ENCODE results near the gene BCLAF1.
A peak's percentile ranks its signal among the peaks of the same experiment; 100 is the strongest.
"Not testable (repeated sequence)": the region's sequence is repeated elsewhere in the genome, so short reads cannot be mapped to it uniquely, and the experiment has no call there.

Gene BCLAF1

DNA sequence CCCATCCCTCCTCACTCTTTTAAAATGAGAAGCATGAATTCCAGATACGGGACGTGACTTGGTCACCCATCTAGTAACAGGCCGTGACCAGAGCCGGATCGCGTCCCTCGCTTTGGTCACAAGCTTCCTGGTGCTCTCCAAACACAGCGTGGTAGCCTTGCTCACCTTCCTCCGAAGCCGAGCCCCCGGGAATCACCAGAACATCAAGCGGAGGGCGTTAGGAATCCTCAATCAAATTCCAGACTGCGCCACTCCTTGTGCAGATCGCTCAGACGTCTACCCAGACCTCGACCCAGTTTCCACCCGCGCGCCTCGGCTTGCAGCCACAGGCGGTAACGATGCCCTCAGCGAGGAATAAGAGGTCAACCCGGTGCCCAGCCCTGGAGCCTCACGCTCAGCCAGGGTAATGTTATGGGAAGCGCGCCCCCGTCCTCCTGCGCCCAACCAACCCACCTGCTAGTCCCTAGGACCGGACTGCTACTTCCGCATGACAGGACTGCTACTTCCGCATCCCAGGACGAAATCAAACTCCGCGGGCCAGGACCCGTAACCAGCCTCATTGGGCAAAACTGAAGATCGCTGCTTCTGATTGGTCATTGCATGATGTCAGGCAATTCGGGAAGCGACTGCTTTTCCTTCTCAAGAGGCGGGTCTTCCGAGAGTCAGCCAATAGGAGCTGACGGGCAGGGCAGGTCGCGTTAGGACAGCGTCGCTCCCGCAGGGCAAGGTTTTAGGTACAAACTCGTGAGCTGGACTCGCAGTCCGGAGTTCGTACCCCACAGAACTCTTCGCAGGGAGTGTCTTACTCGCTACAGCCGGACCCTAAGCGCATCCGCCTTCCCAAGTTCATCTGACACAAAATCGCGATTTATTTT, 39.6 kb downstream of the BCLAF1 start, which contains the start of gene MTFR2:
Gene MTFR2 (minus strand): TSS at position 501 of the 875 bp plus-strand sequence. CDS start 1,212 bp downstream, outside the sequence.
- DNase-seq (ENCODE audit: low spot score): peak; percentile 92

DNA sequence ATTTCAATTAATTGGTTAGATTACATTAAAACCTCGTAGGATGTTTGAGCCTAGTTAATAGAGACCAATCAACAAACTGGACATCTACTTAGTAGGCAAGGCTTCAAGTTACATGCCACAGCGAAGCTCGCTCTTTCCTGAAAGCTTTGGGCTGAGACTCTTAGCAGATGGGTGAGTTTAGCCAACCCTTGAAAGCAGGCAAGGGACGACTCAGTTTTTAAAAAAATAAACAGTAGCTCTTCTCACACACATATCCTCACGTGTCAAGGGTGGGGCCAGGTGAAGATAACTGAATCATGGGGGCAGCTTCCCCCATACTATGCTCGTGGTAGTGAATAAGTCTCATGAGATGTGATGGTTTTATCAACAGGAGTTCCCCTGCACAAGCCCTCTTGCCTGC, 40.3 kb downstream of the BCLAF1 start:
- DNase-seq (ENCODE audit: low spot score): no peak

DNA sequence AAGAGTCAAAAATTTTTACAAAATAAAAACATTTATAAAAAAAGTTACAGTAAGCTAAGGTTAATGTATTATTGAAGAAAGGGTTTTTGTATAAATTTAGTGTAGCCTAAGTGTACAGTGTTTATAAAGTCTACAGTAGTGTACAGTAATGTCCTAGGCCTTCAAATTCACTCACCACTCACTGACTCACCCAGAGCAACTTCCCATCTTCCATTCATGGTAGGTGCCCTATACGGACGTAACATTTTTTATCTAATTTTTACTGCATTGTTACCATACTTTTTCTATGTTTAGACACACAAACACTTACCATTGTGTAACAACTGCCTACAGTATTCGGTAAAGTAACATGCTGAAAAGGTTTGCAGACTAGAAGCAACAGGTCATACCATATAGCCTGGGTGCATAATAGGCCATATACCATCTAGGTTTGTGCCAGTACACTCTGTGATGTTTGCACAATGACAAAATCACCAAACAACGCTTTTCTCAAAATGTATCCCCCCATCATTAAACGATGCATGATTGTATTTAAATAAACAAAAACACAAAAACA, 45.5 kb downstream of the BCLAF1 start:
- DNase-seq (ENCODE audit: low spot score): no peak

DNA sequence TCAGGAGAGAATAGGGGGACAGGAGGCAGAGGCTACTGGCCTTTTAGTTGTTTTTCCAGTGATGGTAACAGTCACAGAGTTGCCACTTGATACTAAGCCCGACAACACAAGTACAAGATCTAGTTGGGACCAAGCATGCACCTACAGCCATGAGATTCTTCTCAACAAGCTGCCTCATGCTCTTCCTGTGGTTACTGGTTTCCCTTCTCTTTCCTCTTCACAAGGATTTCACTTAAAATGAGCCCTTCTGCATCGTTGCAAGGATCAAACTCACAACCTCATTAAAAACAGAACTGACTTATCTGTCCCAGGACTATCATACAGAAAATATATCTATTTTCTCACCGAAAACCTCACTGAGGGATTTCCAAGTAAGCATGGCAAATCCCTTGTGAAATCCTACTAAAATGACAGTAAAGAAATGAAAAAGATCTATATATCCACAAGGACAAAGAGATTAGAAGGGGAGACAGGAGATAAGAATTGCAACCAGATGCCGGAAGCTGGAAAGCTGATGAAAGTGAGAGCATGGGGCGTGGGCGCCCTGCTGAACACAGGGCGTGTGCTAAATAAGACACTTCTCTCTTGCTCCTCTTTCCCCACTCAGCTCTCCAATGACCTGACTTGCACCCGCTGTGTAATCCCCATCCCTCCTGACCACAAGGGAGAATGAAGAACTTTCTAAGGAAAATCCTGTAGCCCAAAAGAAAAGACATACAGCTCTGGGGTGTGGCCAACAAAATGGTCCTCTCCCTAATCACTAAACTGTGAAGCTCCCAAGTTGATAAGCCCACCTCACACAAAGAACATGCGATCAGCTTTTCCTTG, 53.0 kb downstream of the BCLAF1 start:
- DNase-seq (ENCODE audit: low spot score): no peak

DNA sequence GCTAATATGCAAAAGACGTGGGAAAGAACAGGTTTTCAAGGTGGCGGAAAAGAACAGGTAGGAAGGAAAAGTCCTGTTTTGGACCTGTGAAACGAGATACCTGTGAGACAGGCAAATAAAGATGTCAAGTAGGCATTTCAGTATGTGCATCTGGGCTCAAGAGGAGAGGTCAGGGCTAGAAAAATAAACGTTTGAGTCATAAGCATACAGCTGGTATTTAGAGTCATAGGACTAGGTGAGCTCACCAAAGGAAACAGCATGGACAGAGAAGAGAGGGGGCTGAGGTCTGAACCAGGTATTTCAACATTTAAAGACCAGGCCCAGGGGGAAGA, 54.4 kb downstream of the BCLAF1 start:
- no peak for DNase-seq (ENCODE audit: low spot score)

DNA sequence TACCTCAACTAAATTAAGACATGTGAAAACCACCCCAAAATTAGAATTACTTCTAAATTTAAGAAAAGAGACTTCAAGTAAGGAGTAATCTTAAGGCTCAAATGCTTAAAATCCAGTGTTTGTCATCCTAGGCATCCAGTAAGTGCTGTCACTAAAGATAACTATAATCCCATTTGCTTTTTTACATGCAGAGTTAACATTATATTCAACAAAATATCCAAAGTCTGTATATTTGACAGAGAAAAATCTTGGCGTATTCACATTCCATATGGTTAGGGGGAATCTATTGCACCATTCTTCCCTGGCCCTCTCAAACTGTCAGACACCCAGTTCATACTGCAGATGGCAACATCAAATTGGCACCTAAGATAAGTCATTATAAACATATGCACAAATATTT, 56.9 kb downstream of the BCLAF1 start:
- DNase-seq (ENCODE audit: low spot score): no peak

DNA sequence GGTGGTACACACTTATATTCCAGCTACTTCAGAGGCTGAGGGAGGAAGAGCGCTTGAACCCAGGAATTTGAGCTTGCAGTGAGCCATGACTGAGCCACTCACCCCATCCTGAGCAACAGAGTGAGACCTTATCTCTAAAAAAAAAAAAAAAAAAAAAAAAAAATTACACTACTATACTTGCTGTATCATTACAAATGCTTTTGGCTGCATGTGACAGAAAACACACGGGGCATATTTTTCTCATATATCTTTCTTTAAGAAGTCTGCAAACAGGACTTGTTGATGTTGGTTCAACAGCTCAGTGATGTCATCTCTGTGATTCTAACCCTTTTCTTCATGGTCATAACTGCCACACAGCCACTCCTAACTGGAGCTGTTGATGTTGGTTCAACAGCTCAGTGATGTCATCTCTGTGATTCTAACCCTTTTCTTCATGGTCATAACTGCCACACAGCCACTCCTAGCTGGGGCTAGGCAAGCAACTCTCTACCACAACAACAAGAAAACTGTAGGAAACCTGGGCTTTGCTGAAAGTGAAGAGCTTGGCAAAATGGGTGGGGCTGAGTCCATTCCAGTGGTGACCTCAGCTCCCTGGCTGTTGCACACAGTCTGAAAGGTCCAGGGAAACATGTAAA, 59.3 kb downstream of the BCLAF1 start:
- no peak for DNase-seq (ENCODE audit: low spot score)

DNA sequence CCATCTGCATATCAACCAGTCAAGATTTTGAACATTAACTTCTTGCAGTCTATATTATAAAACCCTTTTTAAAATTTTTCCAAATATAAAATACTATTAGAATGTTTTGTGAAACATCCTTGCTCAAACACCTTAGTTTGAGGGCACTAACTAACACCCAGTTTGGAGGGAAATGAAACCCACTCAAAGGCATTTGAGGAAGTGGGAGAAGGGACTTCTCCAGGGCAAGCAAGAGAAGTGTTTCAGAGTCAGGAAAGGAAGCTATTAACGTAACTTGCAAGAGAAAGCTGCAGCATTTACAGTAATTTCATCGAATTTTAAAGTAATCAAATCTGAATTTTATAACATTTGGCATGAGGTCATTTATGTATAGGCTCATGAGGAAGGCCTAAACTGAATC, 60.8 kb downstream of the BCLAF1 start:
- no peak for DNase-seq (ENCODE audit: low spot score)

DNA sequence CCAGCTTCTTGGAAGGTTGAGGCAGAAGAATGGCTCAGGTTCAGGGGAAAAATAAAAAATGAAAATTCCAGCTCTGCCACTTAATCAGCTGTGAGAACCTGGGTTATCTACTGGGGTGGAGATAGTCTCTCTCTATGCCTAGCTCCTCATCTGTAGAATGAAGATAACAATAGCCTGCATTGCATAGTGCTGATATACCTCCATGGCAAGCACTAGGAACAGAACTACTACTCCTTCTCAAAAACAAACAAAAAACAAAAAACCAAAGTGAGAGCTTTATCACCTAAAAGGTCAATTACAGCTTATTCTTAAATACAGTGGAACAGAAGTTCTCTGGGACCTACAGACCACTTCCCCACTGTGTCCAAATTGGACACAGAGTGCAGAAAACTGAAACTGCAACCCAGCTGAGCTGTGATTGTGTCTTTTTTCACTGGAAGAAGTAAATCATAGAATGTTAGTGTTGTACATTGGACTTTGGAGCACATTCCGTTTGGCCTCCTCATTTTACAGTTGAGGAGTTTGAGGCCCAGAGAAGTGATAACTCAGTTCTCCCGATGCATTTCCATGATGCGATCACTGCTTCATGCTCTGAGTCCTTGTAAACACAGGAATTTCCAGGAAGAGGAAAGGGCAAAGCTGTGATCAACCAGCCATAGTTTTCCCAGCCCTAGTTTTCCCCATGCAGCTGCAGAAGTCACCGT, 62.8 kb downstream of the BCLAF1 start:
- no peak for DNase-seq (ENCODE audit: low spot score)

DNA sequence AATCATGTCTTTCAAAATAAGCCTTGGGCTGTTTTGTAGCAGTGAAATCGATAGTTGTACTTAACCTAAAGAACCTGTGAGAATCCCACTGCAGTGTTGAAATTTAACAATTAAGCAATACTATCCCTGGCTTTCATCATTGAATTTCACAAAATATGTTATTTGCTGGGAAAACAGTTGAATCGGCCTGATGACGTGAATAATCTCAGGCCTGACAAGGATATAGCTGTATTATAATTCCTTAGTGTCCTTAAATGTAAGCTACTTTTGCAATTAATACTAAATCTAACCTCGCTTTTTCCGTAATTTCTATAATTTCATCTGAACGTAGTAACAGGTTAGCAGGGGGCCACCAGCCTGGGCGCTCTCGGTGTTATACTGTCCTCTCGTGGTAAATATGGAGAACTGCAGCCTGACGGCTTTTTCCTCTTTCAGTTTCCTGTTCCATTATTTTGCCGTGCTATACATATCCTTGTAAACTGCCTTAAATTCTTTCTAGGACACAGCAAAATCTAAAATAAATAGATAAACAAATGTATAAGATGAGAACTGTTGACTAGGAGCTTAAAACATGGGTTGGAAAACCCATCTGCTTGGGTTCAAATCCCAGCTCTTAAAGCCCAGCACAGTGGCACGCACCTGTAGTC, 63.5 kb downstream of the BCLAF1 start:
- no peak for DNase-seq (ENCODE audit: low spot score)

DNA sequence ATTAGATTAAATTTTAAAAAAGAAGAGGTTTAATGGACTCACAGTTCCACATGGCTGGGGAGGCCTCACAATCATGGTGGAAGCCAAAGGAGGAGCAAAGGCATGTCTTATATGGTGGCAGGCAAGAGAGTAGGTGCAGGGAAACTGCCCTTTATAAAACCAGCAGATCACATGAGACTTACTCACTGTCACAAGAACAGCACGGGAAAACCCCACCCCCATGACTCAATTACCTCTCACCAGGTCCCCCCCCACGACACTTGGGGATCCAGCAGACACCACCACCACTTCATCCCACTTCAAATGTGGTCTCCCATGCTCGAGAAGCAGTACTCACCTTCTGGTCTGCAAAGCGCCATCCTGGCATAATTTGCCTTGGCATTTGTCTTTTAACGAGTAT, 64.2 kb downstream of the BCLAF1 start:
- no peak for DNase-seq (ENCODE audit: low spot score)

DNA sequence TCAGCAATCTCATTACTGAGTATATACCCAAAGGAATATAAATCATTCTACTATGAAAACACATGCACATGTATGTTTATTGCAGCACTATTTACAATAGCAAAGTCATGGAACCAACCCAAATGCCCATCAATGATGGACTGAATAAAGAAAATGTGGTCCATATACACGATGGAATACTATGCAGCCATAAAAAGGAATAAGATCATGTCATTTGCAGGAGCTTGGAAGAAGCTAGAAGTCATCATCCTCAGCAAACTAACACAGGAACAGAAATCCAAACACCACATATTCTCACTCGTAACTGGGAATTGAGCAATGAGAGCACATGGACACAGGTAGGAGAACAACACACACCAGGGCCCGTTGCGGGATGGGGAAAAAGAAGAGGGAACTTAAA, 64.7 kb downstream of the BCLAF1 start:
- not testable (repeated sequence) for DNase-seq (ENCODE audit: low spot score)

DNA sequence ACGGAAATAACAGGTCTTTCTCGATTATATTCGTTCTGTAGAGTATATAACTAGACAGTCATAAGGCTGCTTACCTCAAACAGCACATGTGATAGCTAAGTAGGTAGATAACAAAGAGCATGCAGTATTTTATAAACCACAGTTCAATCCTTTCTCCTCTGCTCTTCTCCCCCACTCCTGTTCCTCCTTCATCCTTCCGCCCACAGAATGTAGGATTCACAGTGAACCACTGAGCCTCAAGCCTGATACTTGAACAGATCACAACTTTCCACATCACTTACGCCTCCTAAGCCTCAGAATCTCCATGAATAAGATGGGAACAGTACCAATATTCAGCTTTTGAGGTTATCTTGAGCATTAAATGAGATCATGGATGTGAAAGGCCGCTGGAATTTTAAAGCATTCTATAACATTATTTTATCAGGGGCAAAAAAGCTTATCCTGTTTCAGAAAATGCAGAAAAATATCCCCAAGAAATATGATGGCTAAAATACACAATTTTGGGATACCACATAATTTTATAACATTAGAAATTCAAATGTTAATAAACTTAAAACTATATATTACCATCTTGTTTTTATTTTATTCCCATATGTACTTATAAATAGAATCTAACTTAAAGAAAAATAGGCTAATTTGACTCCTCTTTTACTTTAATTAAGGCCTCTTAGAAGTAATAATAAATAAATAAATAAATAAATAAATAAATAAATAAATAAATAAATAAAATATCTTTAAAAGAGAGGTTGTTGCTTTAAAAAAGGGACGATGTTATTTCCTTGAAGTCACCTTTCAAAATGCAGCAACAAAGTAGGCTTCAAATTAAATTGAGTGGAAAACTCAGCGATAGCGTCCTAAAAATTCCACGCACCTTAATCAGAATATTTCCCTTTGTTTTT, 72.9 kb downstream of the BCLAF1 start:
- DNase-seq (ENCODE audit: low spot score): no peak

DNA sequence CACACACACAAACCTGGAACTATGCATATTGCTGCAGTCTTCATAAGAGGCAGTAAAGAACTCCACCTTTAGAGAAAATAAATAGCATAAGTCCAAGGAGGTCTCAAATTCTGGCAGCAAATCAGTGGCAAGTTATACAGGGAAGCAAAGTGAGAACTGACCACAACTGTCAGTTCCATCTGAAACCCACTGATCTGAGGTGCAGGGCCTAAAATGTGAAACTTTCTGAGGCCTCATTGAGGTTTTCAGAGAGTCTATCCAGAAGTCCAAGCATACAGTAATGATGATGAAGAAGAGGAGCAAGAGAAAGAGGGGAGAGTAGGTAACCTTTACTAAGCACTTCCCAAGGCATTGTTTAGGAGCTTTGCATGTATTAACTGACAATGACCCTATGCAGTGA, 75.8 kb downstream of the BCLAF1 start:
- no peak for DNase-seq (ENCODE audit: low spot score)

DNA sequence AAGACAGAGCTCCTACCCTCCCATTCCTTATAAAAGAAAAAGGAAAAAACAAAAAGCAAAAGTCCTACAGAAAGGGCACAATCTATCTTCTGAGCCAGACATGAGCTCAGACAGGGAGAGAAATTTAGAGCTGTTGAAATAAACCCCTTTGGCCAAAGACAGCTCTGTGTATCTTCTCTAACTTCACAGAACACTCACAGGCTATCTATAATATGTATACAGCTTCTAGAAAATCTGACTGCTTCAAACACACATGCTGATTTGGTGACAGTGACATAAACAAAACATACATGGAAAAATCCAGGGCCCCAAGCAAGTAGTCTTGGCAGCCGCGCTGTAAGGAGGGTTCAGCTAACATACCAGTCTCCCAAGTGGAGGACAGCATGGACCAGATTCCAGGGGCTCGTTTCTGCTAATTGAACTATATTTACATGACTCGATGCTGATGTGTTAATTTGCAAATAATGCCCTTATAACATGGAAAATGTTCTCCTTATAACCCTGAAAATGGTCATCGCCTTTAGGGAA, 76.6 kb downstream of the BCLAF1 start:
- DNase-seq (ENCODE audit: low spot score): no peak

DNA sequence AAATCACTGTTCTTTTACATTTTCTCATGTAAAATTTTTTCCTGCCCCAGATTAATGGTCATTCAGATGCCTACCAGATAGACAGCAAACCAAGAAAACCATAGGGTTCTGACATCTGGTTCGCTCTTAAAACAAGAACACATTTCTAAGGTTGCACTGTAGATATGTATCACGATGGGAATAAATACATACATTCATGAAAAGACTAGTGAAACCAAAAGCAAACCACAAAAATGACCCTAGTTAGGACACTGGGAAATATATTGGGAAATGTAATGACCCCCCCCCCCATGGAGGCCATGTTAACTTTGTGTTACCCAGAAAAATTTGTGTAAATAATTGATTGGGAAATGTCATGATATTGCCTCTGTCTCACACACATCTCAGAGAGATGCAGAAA, 77.0 kb downstream of the BCLAF1 start:
- DNase-seq (ENCODE audit: low spot score): no peak

DNA sequence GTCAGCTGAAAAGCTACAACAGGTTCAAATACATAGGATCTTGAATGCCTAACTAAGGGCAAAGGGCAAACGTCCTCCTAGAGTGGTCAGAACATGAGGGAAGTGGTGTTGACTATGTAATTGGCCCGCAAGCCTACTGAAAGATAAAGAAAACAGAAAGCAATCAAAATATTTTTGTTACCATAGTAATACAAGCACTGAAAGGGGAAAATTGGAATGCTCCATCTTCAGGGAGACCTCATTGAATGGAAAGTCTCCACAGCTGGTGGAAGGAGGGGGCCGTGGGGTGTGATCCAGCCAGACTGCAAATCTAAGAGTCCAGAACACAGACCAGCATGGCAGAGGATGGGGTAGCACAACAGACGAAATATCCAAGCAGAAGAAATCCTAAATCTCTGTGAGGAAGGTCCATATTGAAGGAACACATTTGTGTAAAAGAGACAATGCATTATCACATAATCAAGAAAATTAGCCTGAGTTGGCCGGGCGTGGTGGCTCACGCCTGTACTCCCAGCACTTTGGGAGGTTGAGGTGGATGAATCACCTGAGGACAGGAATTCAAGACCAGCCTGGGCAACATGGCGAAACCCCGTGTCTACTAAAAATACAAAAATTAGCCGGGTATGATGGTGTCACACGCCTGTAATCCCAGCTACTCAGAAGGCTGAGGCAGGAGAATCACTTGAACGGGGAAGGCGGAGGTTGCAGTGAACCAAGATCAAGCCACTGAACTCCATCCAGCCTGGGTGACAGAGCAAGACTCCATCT, 79.1 kb downstream of the BCLAF1 start:
- DNase-seq (ENCODE audit: low spot score): no peak

DNA sequence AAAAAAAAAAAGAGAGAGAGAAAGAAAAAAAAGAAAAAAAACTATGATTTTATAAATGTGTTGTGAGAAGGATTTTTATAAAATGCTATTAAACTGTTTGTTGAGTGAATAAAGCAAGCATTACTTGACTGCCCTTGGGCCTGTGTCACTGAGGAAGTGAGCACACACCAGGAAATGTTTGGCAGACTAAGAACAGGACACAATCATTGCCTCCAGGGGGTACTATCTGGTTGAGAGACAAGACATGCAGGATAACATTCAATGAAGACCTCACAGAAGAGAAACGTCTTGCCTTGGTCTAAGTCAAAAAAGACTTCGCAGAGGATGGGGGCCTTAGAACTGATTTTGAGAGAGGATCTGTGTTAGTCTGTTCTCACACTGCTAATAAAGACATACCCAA, 80.2 kb downstream of the BCLAF1 start:
- DNase-seq (ENCODE audit: low spot score): no peak

DNA sequence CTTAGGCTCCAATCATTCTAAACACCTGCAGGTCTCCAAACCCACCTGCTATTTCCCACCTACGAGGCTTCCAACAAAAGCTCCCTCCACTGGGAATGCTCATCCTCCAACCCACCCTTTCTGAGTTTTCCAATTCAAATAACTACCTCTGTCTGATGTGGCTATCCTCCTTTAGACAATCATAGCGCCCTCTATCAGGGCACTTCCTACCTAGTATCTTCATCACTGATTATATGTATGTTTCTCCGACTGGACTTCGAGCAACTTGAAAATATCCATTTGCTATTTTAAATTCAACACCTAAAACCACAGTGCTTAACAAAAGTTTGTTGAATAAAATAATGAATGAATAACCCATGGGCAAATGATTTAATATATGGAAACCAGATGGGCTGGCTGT, 80.9 kb downstream of the BCLAF1 start:
- DNase-seq (ENCODE audit: low spot score): no peak
